Muscle of arm (tissue), 12 donors: ENCODE measurements around the gene OSGIN1. TPM values are rescaled to one million over a fixed set of nuclear protein-coding genes. Genes with fewer than 3 reads are reported as not detected.
"Not testable (repeated sequence)": the region's sequence is repeated elsewhere in the genome, so short reads cannot be mapped to it uniquely, and the experiment has no call there.

Experiments used
- DNase-seq: peaks from one replicate; pipeline ENCODE4 v3.0.0-alpha.2; 2013
- polyA plus RNA-seq, 12 donors: library from polyadenylated mRNA; unstranded; fragments of 120-200 nt; gene quantifications; one replicate each; pipeline ENCODE4 v1.2.1, GENCODE V29; 2013; ENCODE audit not compliant: insufficient read length in 12 of 12

The OSGIN1 gene
- polyA plus RNA-seq, 12 donors: 0.12 to 1.1 (median 0.38) TPM; not detected in 2

- DNase-seq: no peak
Measured at GRCh38 chr16:83940630-83941378, 12.2 kb upstream of the OSGIN1 start.

- not testable (repeated sequence) for DNase-seq
Measured at GRCh38 chr16:83941546-83941945, 11.5 kb upstream of the OSGIN1 start.

- no peak for DNase-seq
Measured at GRCh38 chr16:83942074-83942473, 11.0 kb upstream of the OSGIN1 start.

GRCh38 chr16:83942815-83943515 lies 10.1 kb upstream of the OSGIN1 start:
- no peak for DNase-seq

- no peak for DNase-seq
Measured at GRCh38 chr16:83943516-83944050, 9.5 kb upstream of the OSGIN1 start.

- DNase-seq: no peak
Measured at GRCh38 chr16:83945587-83945986, 7.5 kb upstream of the OSGIN1 start.

GRCh38 chr16:83946154-83946780 lies 6.8 kb upstream of the OSGIN1 start:
- no peak for DNase-seq

- no peak for DNase-seq
Measured at GRCh38 chr16:83946781-83947566, 6.1 kb upstream of the OSGIN1 start.

GRCh38 chr16:83947642-83948234 lies 5.3 kb upstream of the OSGIN1 start:
- no peak for DNase-seq

- DNase-seq: no peak
Measured at GRCh38 chr16:83948914-83949723, 3.9 kb upstream of the OSGIN1 start.

GRCh38 chr16:83949724-83950001 lies 3.4 kb upstream of the OSGIN1 start:
- DNase-seq: no peak

- DNase-seq: not testable (repeated sequence)
Measured at GRCh38 chr16:83950862-83951399, 2.1 kb upstream of the OSGIN1 start.

GRCh38 chr16:83951544-83951943 lies 1.5 kb upstream of the OSGIN1 start:
- DNase-seq: no peak

GRCh38 chr16:83952587-83952939 lies 477 bp upstream of the OSGIN1 start:
- DNase-seq: no peak

GRCh38 chr16:83953796-83954576 lies 946 bp downstream of the OSGIN1 start:
- DNase-seq: no peak

GRCh38 chr16:83954577-83955016 lies 1.6 kb downstream of the OSGIN1 start:
- no peak for DNase-seq

- DNase-seq: peak; percentile 38
Measured at GRCh38 chr16:83955218-83956130, 2.4 kb downstream of the OSGIN1 start.
